ENCODE measurements around the gene SNX3.

DNA sequence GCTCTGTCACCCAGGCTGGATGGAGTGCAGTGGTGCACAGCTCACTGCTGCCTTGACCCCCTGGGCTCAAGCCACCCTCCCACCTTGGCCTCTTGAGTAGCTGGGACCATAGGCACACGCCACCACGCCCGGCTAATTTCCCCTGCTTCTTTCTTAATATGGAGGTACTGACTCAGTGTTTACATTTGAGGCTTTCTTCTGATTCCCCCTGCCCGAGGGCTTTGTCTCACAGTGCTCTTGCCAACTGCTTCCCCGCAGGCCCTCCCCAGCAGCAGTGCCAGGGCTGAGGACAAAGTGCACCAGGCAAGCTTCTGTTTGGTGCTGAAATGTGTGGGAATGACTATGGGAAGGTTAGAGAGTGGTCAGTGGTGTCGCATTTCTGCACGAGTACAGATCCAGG lies 60.2 kb downstream of the SNX3 start:
- TF ChIP-seq EZH2phosphoT487 (IDR thresholded peaks at IDR 0.05) = no peak
- TF ChIP-seq EZH2 (IDR thresholded peaks at IDR 0.05) = no peak
- TF ChIP-seq, protein P1, sequence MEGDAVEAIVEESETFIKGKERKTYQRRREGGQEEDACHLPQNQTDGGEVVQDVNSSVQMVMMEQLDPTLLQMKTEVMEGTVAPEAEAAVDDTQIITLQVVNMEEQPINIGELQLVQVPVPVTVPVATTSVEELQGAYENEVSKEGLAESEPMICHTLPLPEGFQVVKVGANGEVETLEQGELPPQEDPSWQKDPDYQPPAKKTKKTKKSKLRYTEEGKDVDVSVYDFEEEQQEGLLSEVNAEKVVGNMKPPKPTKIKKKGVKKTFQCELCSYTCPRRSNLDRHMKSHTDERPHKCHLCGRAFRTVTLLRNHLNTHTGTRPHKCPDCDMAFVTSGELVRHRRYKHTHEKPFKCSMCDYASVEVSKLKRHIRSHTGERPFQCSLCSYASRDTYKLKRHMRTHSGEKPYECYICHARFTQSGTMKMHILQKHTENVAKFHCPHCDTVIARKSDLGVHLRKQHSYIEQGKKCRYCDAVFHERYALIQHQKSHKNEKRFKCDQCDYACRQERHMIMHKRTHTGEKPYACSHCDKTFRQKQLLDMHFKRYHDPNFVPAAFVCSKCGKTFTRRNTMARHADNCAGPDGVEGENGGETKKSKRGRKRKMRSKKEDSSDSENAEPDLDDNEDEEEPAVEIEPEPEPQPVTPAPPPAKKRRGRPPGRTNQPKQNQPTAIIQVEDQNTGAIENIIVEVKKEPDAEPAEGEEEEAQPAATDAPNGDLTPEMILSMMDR (IDR thresholded peaks at IDR 0.05) = no peak

All from neural progenitor cell (in vitro differentiated cells).